IPS DF 4.7 (cell line): ENCODE measurements around the gene TNC.

Experiments used
- DNase-seq: peaks from one replicate; pipeline ENCODE4 v3.0.0-alpha.2; 2013; ENCODE audit warnings: low spot score; ENCODE audit errors: extremely low read depth

The TNC gene

GRCh38 chr9:115104908-115105307, 13.0 kb downstream of the TNC start:
- DNase-seq = no peak

DNA sequence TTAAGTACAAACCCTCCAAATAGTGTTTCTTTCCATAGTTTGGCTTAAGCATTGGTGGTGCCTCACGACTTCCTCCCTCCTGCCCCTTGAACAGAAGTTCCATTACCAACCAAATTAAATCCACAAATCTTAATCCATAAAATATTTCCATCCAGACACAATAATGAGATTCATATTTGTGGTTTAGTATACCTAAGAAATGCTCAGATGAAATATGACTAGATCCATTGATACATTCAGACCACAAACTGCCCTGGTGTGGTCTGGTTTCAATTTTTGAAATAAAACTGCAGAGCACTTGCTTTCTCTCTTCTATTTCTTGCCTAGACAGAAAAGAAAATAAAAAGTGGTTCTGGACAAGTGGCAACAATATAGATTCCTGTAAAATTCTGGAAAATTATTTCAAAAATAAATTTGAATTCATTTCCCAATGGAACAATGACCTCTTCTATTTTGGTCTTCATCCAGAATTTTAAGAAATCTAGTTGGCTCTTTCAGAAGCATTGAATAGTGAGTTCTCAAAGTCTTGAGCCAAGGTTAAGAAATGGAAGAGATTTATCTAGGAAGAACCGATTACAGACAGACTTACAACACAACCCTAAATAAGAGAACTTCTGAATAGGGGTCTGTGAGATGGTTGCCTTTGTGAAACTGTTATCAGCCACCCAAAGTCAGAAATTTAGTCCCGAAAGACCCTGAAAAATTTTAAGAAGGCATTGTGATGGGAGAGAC, 14.0 kb downstream of the TNC start:
- no peak for DNase-seq

- no peak for DNase-seq
Observed at GRCh38 chr9:115099901-115100300, 18.1 kb downstream of the TNC start.

GRCh38 chr9:115098226-115098965, 19.6 kb downstream of the TNC start:
- no peak for DNase-seq

DNA sequence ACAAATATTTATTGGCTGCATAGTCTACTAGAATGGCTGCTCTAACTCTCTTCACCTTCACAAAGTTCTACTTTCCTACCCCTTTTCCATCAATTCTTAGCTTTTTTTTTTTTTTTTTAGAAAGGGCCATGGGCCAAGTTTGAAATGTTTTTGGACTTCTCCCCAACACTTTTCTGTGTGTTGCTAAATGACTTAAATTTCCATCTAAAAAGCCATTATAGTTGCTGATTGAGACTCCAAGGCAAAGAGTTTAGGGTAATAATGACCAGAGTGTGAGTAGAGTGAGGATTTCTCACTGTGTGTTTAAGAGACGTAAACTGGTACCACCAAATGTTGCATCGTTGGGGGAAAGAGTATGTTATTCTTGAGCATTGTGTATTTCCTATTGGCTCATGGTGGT, 24.4 kb downstream of the TNC start:
- no peak for DNase-seq

- no peak for DNase-seq
Observed at GRCh38 chr9:115090486-115090885, 27.5 kb downstream of the TNC start.

- DNase-seq = no peak
Observed at GRCh38 chr9:115088860-115089259, 29.1 kb downstream of the TNC start.

- no peak for DNase-seq
Observed at GRCh38 chr9:115086886-115087285, 31.1 kb downstream of the TNC start.

- DNase-seq = no peak
Observed at GRCh38 chr9:115086461-115086860, 31.5 kb downstream of the TNC start.

GRCh38 chr9:115085773-115086377, 32.1 kb downstream of the TNC start:
- no peak for DNase-seq

DNA sequence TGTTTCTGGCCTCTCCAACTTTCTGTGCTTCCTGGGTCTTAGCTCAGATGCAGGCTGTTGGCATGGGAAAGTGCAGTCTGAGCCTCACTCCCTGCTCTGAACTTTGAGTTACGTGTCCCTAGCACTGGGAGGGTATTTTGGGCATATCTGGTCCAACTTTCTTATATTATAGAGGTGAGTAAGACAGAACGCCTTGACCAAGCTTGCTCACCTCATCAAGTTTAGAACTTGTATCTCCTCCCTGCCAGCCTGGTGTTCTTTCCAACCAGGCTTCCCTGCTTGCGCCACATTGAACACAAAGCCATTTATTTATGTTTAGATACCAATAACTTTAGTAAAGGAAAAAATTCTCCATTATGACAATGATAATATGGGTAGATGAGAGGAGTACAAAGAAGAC, 33.2 kb downstream of the TNC start:
- DNase-seq = no peak

DNA sequence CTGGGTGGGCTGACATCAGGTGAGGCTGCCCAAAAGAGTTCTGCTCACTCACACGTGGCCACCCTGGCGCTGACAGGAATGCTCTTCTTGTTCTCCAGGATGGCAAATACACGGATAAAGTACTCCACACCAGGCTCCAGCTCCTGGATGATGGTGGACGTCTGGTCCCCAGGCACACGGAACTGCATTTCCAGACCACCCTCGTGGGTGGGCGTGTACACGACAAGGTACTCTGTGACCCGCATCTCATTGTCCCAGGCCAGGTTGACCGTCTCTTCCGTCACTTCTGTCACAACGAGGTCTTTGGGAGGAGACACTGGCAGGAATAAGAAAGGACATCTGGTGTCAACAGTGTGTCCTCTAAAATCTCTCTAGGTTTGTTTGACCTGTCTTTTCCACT, 33.8 kb downstream of the TNC start:
- no peak for DNase-seq

- no peak for DNase-seq
Observed at GRCh38 chr9:115080242-115080641, 37.7 kb downstream of the TNC start.

GRCh38 chr9:115079156-115079555, 38.8 kb downstream of the TNC start:
- no peak for DNase-seq

DNA sequence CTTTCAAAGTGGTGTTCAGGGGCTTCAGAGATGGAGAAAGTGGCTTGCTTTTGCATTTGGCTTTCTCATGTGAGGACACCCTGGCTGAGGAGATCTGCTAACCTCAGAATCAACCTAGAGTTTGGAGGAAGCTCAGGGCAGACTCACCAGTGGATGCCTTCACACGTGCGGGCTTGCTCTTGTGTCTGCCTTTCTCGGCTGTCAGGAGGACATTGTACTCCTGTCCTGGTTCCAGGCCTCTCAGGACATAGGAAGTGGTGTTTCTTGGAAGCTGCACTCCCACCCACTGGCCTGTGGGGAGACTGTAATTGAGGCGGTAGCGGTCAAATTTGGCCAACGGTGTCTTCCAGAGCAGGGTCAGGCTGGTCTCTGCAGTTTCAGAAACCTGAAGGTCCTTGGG, 44.5 kb downstream of the TNC start:
- DNase-seq = no peak

- DNase-seq = no peak
Observed at GRCh38 chr9:115071176-115071575, 46.8 kb downstream of the TNC start.

DNA sequence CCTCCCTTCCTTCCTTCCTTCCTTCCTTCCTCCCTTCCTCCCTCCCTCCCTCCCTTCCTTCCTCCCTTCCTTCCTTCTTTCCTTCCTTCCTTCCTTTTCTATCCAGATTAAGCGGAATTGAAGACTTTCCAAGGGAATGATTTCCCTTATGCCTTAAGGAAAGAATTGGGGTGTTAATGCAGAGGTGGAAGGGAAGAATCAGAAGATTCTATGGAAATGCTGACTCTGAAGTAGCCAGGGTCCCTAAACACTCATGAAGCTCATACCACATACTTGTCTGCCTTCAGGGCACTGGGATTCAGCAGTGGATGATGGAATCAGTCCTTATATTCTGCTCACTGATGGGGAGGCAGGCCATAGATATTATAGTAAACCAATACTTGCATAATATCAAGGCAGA, 48.2 kb downstream of the TNC start:
- no peak for DNase-seq

DNA sequence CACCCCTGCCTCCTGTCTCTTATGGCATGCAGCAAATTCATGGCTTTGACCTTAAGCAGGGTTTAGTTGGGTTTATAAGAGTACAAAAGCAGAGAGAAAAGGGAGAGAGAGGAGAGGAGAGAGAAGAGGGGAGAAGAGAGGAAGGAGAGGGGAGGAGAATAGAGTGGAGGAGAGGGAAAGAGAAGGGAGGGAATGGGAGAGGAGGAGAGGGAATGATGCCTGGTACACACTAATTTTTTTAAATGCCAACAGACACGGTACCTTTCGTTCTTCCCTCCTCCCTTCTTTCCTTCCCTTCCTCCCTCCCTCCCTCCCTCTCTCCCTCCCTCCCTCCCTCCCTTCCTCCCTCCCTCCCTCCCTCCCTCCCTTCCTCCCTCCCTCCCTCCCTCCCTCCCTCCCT, 48.7 kb downstream of the TNC start:
- no peak for DNase-seq

- DNase-seq = no peak
Observed at GRCh38 chr9:115068031-115068430, 49.9 kb downstream of the TNC start.

DNA sequence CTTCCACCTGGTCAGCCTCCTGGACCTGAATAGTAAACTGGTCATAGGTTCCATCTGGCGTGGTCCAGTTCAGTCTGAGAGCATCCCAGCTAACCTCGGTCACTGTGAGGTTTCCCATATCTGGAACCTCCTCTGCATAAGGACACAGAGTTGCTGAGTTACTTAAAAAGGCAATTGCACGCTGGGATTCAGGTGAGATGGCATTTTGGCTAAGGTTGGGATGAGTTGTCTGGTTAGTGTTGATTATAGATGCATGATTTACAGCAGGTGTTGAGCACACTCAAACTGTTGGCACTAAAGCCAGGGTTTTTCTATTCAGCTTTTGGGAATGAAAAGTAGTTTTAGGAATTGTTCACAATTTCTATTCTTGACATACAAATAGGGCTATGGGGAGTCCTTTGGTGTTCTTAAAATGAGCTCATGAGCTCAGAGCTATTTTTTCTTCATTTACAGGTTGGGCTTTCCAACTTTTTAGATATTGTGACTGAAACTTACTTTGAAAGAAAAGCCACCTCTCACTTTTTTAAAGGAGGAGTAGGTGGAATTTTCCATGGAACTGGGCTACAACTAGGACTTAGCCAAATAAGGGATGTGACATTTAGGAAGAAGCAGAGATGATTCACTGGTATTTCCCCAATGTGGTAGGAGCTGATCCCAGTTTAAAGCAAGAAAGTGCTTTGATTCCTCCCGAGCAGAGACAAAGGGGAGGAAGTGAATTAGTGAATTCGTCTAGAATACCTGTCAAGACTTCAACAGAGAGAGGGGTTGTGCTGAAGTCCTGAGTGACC, 54.7 kb downstream of the TNC start:
- DNase-seq = peak; percentile 19

GRCh38 chr9:115058684-115059315, 59.2 kb downstream of the TNC start:
- no peak for DNase-seq
